Lung (tissue), 12 donors: ENCODE results near the gene EHMT2. TPM values are rescaled to one million over a fixed set of nuclear protein-coding genes. Genes with fewer than 3 reads are reported as not detected.
"Not testable (repeated sequence)": the region's sequence is repeated elsewhere in the genome, so short reads cannot be mapped to it uniquely, and the experiment has no call there.

Source experiments
- ATAC-seq: fragments of 200-7000 bp; cut with Tn5 transposase; one replicate; pipeline ENCODE4 v1.9.1; 2020; ENCODE audit warnings: moderate number of reproducible peaks; ENCODE audit not compliant: insufficient read depth, low FRiP score
- DNase-seq, 3 donors: peaks; one replicate each; pipeline ENCODE4 v3.0.0-alpha.2; 2013 to 2017
- H3K27ac ChIP-seq, 2 donors: one replicate each; pipeline ENCODE4 v1.5.1; 2013; ENCODE audit warnings: mild to moderate bottlenecking in 2 of 2, moderate library complexity in 2 of 2, control low read depth in 1 of 2, inconsistent platforms in 1 of 2, low read depth in 1 of 2, low read length in 1 of 2
- H3K27me3 ChIP-seq, 3 donors: one replicate each; pipeline ENCODE4 v1.5.1; 2013; ENCODE audit warnings: low read length in 2 of 3; ENCODE audit not compliant: control insufficient read depth in 3 of 3, insufficient read depth in 3 of 3
- H3K36me3 ChIP-seq, 4 donors: one replicate each; pipeline ENCODE4 v1.5.1; 2013; ENCODE audit warnings: low read length in 4 of 4, mild to moderate bottlenecking in 1 of 4, moderate library complexity in 1 of 4; ENCODE audit not compliant: control insufficient read depth in 4 of 4, insufficient read depth in 4 of 4
- H3K4me1 ChIP-seq, 5 donors: one replicate each; pipeline ENCODE4 v1.5.1; 2013; ENCODE audit warnings: low read length in 5 of 5, mild to moderate bottlenecking in 2 of 5, moderate library complexity in 1 of 5; ENCODE audit not compliant: control insufficient read depth in 5 of 5, insufficient read depth in 5 of 5
- H3K4me3 ChIP-seq: one replicate; pipeline ENCODE4 v1.5.1; 2013; ENCODE audit warnings: mild to moderate bottlenecking, control low read depth, moderate library complexity
- H3K9ac ChIP-seq, 2 donors: one replicate each; pipeline ENCODE4 v1.5.1; 2013; ENCODE audit warnings: low read length in 2 of 2, control low read depth in 1 of 2; ENCODE audit not compliant: insufficient read depth in 1 of 2
- H3K9me3 ChIP-seq, 4 donors: one replicate each; pipeline ENCODE4 v1.5.1; 2013; ENCODE audit warnings: low read length in 3 of 4, mild to moderate bottlenecking in 1 of 4, moderate library complexity in 1 of 4; ENCODE audit not compliant: control insufficient read depth in 4 of 4, insufficient read depth in 3 of 4
- CTCF ChIP-seq: IDR thresholded peaks from 2 replicates; pipeline ENCODE4 v1.5.1; 2012; ENCODE audit warnings: mild to moderate bottlenecking; ENCODE audit errors: control extremely low read depth, extremely low read depth
- WGBS, 2 donors: extraction: QIAGEN DNeasy Blood & Tissue Kit; methylation state at CpG; one replicate each; pipeline ENCODE4 v1.1.7; 2013; 5-methylcytosine and 5-hydroxymethylcytosine counted together
- polyA plus RNA-seq, 2 donors: library from polyadenylated mRNA; stranded (reverse); fragments of 200-250 nt; gene quantifications; one replicate each; pipeline ENCODE4 v1.2.1, GENCODE V29; 2013
- total RNA-seq, 2 donors: library from RNA; depleted of rRNA in 1 of 2; stranded (reverse); fragments of >200 nt in 1 of 2; gene quantifications; one replicate each; pipeline ENCODE4 v1.2.1, GENCODE V29; 2014 to 2021
- donor health status: control.
- donor health status: control.
- donor health status: Bipolar disorder and iron deficiency.
- donor health status: healthy.
- donor health status: DM: yes; HTN: yes; CAD: no.

EHMT2 gene
- total and polyA plus RNA-seq, 4 donors: 21.2 to 43.4 (median 34.8) TPM

- no peak overlapping the region for H3K9ac ChIP-seq
- H3K27me3 ChIP-seq: no peaks in the 10 kb centered on the region
- H3K9me3 ChIP-seq: no peaks in the 10 kb centered on the region
- H3K4me3 ChIP-seq: no peak overlapping the region
- DNase-seq (no peak), ATAC-seq (no peak)
- 93 to 95% methylated on average over 3 of the region's 3 CpGs for WGBS, 2 donors
- peaks cover 5 to 11% (median 7%) of the 10 kb centered on the region in 4 donors for H3K36me3 ChIP-seq
- no peaks in the 10 kb centered on the region for H3K4me1 ChIP-seq
- no peak for TF ChIP-seq CTCF
- H3K27ac ChIP-seq: no peak overlapping the region
Observed at GRCh38 chr6:31844507-31844906, 53.0 kb downstream of the EHMT2 start.

- Histone ChIP-seq H3K36me3 (peaks cover 16 to 30% (median 27%) of the 10 kb centered on the region in 4 donors), H3K4me1 (peaks cover under 1 to 11% (median 7%) of the 10 kb centered on the region in 5 donors), H3K9ac (no peak overlapping the region), H3K4me3 (no peak overlapping the region), H3K27ac (no peak overlapping the region), H3K9me3 (no peaks in the 10 kb centered on the region), H3K27me3 (no peaks in the 10 kb centered on the region)
- no peak for ATAC-seq
- WGBS, 2 donors: 94 to 95% methylated on average over 9 of the region's 9 CpGs
- no peak for TF ChIP-seq CTCF
- no peak for DNase-seq
Observed at GRCh38 chr6:31842053-31842452, 55.4 kb downstream of the EHMT2 start.

GRCh38 chr6:31839779-31840126 is 57.7 kb downstream of the EHMT2 start:
- H3K27ac ChIP-seq, DNase-seq, H3K9ac ChIP-seq, ATAC-seq, H3K9me3 ChIP-seq, H3K4me3 ChIP-seq, H3K27me3 ChIP-seq: not testable (repeated sequence)
- 91 to 96% methylated on average over 8 of the region's 8 CpGs for WGBS, 2 donors
- peaks cover 16 to 38% (median 32%) of the 10 kb centered on the region in 4 donors for H3K36me3 ChIP-seq
- H3K4me1 ChIP-seq: peaks cover 7 to 24% (median 11%) of the 10 kb centered on the region in 5 donors

- no peak overlapping the region for H3K4me3 ChIP-seq
Observed at GRCh38 chr6:31838968-31839367, 58.5 kb downstream of the EHMT2 start.

GRCh38 chr6:31838114-31838553 is 59.4 kb downstream of the EHMT2 start:
- H3K4me1 ChIP-seq: peaks cover 7 to 24% (median 11%) of the 10 kb centered on the region in 5 donors
- H3K27me3 ChIP-seq, H3K9me3 ChIP-seq, H3K4me3 ChIP-seq, H3K9ac ChIP-seq, H3K27ac ChIP-seq, DNase-seq, ATAC-seq: not testable (repeated sequence)
- H3K36me3 ChIP-seq: peaks cover 16 to 39% (median 32%) of the 10 kb centered on the region in 4 donors
- 83 to 87% methylated on average over 9 of the region's 9 CpGs for WGBS, 2 donors

More at GRCh38 chr6:31838968-31839367, 58.5 kb downstream of the EHMT2 start:
- Histone ChIP-seq H3K36me3 (peaks cover 16 to 39% (median 32%) of the 10 kb centered on the region in 4 donors), H3K9me3 (no peaks in the 10 kb centered on the region), H3K4me1 (peaks cover 7 to 24% (median 11%) of the 10 kb centered on the region in 5 donors), H3K9ac (no peak overlapping the region), H3K27me3 (no peaks in the 10 kb centered on the region), H3K27ac (no peak overlapping the region)
- no peak for ATAC-seq
- 87 to 96% methylated on average over 3 of the region's 3 CpGs for WGBS, 2 donors
- DNase-seq: no peak
- TF ChIP-seq CTCF: no peak
